HG02763 (cell line): Measurements from ENCODE around the gene ANTXR1.

Experiments
- ATAC-seq: cut with Tn5 transposase; IDR thresholded peaks from one replicate; pipeline ENCODE4 v1.9.1; 2021; ENCODE audit warnings: mild to moderate bottlenecking, moderate library complexity; ENCODE audit not compliant: unreplicated experiment

Gene ANTXR1

DNA sequence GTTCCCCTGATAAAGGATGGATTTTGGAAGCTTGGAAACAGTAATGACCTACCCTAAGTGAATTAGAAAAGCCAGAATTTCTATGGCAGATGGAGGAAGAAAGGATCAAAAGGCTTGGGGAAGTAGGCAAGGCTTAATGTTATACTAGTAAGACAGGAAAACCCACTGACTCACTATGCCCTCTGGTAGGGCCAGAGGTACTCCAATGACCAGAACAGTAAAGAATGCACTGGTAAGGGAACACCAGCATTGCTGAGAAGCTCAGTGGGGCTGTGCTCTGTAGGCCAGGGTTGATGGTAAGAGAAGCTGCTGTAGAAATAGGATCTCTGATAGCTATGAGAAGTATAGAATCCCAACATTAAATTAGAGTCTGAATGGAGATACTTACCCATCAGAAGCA is 247.7 kb downstream of the ANTXR1 start:
- ATAC-seq: no peak

DNA sequence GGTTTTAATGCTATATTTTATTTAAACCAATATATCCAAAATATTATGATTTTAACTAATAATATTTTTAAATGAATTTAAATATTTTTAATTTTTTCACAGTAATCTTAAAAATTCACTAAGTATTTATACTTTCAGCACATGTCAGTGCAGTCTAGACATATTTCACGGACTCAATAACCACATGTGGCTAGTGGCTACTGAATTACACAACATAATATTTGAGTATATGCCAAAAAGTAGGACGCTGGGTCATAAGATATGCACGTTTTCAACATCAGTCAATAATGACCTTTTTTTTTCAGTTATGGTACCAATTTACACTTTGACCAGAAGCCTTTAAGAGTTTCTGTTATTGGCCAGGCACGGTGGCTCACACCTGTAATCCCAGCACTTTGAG is 256.4 kb downstream of the ANTXR1 start:
- no peak for ATAC-seq

DNA sequence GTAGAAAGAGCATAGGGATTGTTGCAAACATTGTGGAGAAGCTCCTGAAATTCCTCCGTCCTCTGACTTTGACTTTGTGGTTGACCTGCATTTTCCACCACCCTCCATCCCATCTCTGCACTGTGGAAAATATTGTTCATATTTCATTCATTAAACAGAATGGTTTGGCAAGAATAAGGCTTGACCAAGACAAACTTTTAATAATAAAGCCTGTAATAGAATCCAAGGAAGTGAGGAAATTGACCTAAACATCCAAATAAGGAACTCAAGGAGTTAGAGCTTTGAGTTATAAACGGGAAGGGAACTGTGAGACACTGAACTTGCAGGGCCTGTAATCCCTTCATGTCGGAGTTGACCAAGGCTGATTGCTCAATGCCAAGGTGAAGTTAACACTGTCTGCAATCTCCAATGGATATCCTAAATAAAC is 258.9 kb downstream of the ANTXR1 start:
- ATAC-seq: no peak

DNA sequence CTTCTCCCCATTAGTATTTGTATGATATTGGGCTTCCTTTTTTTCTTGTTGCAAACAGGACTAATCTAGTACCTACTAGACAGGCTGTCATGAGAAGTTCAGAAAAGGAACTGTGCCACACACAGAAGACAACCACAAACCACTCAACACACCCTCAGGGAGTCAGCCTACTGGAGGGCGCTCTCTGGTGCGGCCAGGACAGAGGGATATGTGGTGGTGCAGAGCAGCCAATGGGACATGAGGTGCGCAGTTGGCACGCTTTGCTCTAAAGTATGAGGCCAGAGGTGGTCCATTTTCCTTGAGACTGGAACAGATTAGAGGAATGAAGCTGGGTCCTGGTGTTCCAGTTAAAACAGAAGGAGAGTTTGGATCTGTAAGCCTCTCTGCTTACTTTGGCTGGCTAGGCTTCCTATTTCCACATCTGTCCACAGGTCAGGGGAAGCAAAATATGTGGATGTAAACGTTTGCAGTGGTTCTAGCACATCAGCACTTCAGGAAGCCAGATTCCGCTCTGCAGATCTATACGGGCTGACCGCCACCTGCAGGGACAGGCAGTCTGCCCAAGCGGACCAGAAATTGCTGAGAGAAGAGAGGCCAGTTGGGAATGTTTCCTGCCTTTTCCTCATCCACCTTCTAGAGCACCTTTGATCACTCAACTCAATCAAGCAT is 260.0 kb downstream of the ANTXR1 start:
- no peak for ATAC-seq

DNA sequence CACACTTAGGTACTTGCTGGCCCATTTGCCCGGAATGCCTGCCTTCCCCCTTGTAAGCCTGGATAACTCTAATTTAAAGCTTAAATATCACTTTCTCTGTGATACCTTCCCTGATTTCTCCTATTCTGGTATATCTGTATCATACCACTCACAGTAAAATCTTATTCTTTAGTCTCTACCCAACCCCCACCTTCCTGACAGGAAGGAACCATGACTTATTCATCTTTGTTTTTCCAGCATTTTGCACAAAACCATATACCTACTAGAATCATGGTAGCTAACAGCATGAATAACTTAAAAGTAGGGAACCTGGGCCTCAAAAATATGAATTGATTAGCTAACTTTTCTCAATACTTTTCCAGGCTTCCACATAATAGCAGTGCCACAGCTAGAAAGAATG is 262.5 kb downstream of the ANTXR1 start:
- ATAC-seq: no peak

DNA sequence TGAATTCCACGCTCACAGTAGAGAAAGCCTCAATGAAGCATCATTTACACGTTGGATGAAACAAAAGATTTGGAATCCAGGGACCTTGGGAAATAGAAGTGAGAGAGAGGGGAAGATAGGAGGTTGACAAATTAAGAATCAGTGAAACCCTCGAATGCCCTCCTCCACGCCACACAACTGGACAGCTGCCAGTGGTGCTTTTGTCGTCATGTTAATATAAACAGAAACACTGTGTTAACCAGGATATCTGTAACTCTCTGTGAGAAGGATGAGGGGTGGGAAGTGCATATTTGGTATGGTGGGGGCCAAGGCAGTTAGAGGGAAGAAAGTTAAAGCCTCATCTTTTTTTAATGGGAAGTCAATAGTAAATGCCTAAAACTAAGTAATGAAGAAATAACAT is 265.4 kb downstream of the ANTXR1 start:
- ATAC-seq: no peak

DNA sequence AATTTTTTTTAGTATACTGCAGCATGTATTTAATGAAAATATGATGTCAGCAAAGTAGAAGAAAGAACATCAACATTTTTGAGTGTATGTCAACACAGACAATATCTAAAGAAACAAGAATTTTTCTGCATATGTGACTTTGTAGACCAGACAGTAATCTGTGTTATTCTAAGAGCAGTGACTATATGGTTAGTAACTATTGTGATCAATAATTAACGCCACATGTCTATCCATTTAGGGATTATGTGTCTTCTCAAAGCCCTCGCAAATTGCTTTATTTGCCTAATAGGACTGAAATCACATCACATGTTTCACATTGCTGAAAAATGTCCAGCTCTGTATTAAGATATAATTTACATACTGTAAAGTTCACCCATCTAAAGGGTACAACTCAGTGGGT is 266.2 kb downstream of the ANTXR1 start:
- no peak for ATAC-seq

DNA sequence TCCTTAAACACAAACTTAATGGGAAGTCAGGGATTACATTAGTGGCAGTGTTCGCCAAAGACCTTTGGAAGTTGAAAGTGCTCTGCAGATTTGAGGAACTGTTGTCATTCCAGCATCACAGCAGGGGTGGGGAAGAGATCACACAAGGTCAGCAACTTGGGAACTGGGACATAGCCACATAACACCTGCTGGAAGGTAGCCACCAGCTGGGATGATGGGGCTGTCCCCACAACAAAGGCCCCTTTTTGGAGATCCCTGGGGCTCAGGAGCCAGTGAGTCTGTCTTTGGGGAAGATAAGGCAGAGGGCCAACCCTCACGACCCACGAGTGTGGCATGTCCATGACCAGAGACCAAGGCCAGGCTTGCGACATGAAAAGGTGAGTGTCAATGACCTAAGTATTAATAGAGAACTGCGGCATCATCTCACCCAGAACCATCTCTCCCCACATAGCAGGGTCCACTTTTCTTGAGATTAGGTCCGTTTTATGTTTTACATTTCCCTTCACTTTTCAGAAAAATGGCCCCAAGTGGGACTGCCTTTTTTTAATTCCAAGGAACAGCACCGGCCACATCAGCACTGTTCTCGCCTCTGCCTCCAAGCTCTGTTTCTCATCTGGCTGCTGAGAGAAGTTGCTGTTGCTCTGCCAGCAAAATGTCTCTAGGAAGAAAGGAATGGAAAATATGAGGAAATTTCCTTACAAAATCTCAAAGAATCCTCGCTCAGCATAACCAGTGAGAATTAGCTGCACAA is 267.1 kb downstream of the ANTXR1 start:
- ATAC-seq: no peak

DNA sequence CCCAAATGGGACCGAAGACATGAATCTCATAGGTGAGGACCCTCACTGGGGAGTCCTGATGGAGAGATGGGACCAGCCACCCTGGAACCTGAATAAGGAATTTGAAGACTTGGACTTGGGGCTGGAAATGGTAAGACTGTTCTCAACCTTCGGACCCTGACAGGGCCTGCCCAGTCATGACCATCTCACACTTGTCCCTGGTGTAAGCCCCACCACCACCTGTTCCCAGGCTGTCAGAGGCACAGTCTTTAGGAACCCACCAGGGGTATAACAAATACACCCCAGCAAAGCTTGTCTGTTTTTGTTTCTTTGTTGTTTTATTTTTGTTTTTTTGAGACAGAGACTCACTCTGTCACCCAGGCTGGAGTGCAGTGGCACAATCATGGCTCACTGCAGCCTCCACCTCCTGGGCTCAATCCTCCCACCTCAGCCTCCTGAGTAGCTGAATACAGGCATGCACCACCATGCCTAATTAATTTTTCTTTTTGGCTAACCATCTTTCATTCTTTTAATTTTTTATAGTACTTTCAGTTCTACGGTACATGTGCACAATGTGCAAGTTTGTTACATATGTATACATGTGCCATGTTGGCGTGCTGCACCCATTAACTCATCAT is 267.9 kb downstream of the ANTXR1 start:
- ATAC-seq: no peak

DNA sequence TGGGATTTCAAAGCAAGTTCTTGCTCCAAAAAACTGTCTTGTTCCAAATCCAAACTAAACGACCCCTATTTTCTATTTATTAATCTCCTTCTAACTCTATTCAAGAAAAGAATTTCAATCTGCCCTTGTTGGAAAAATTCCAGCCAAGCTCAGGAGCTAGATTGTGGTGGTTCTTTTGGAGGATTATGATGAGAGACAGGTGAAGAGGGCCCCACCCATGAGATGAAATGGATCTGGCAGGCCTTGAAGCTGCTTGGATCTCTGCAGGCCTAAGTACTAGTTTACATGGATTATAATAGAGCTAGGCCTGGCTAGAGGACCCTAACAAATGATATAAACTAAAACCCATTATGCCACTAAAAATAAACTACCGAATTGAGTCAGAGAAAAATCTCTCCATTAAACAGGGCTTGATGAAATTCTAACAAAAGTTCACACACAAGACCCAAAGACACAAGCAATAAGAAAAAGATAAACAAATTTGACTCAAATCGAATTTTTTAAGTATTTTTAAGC is 272.5 kb downstream of the ANTXR1 start:
- no peak for ATAC-seq

DNA sequence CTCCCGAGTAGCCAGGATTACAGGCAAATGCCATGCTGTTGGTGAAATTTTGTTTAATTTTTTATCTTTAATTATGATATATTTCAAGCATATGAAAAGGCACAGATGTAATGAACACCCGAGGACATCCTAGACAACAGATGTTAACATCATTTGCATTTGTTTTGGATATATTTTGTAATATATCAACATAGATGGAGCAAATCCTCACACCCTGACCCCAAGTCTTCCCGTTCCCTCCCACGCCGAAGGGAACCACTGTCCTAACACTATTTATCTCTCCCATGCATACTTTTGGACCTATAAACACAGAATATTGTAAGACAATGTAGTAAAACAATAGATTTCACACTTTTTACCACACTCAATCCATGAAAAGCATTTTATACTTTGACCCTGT is 274.6 kb downstream of the ANTXR1 start:
- ATAC-seq: no peak

DNA sequence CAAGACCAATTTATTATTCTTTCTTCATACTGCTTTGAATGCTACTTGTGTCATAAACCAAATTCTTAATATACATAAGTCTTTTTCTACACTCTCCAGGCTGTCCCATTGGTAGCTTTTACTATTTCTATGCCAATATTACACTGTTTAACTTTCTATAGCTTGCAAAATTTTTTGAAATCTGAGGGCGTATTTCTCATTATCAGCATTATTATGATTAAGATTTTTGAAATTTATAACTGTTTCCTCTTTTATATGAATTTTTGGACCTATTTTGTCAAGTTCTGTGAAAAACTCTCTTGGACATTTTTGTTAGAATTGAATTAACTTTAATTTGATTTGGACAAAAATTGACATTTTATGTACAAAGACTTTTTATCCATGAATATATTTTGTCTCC is 275.4 kb downstream of the ANTXR1 start:
- no peak for ATAC-seq

DNA sequence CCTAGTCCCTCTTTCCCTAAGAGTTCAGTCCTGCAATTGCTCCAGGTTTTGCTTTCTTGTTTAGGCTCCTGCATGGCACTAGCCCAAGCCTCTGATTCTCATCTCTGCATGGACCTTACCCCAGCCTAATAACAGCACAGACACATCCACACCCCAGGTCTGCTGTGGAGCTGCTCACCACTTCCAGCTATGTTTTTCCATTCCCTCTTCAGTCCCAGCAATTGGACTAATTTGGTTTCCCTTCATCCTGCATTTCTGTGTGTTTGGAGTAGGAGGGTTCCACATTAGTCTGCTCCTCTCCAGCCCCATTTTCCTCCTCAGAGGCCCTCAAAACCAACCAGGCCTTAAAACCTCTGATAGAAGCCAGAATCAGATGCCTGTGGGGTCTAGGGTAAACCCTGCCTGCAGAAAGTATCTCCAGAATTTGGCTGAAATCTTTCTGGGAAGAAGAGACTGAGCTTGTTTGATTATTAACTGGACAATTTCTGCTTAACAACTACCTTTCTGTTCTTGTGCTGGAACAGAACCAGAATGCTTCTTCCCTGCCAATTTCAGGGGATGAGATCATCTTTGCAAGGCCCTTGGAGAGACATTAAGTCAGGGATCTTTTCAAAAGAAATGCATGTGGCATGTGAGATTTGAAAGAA is 278.1 kb downstream of the ANTXR1 start:
- no peak for ATAC-seq

DNA sequence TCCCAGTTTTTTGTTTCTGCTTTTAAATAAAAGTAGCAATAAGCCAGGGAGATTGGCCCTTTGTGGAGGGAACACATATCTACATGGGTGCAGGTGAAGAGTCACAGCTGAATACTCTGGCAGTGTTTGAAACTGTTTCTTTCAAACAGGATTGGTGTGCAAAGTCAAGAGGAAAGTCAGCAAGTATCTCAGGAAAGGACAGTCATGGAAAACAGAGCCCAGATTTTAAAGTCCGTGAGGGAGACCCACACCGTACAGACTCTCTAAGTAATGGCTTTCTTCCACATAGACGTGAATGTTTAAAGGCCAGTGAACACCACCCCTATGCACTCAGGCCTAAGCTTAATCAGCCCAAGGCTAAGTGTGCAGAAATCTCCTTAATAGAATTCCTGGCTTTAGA is 278.7 kb downstream of the ANTXR1 start:
- ATAC-seq: no peak

DNA sequence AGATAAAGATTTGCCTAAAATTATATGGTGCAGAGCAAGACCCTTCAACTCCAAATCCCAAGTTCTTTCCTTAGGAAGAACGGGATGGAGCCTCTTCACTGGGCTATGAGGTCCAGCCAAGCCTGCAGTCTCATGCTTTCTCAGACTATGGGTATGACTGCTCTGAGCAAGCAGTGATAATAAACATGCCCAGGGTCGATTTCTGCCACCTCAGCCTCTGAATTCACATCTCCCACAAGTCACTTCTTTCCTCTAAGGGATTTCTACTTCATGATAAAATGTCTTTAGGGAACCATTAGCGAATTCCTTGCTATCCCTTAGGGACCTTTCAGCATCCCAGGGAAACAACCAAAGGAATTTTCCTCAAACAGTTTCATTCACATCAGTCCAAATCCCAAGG is 279.3 kb downstream of the ANTXR1 start:
- ATAC-seq: no peak

DNA sequence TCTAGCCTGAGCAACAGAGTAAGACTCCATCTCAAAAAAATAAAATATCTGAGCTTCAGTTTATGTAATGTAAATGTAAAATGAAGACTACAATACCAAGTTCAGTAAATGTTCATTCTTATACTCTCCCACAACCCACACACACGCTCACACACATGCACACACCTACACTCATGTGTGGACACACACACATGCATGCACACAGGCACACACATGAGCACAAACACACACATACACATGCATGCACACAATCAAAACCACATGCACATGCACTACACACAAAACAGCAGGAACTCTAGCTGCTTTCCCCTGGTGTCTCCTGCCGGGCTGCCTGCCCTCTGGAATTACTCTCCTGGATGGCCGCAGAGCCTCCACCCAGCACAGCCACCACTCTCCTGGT is 283.4 kb downstream of the ANTXR1 start:
- ATAC-seq: no peak

DNA sequence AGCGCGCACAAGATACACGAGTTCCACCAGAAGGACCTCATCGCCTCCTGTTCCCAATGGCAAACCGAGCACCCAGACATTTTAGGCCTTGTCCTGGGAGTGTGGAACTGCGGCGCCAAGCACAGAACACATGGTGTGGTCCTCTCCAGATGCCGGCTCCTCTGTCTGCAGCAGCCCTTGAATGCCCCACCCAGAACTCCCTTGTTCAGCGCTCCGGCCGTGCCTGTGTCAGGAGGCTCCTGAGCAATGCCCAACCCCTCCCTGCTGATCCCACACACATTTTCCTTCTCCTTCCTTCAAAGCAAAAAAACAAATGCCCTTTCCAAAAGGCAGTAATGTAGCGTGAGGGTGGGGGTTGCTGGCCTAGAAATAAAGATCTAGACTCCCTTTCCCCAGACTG is 284.2 kb downstream of the ANTXR1 start:
- no peak for ATAC-seq

DNA sequence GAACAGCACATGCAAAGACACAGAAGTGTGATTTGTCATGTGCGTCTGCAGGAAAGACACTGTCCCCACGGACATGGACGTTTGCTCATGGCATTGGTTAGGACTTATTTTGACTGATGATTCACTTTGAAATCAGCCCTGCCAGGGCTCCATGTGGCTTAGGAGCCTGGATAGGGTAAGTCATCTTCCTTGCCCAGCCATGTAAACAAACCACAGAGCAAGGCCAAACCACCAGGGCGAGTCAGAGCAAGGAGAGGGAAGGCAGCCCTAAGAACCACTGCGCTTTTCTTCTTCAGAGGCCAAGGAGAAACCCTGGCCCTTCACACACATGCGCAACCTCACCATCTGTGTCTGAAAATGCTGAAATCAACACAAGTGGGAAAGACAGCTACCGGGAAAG is 285.3 kb downstream of the ANTXR1 start:
- ATAC-seq: no peak

DNA sequence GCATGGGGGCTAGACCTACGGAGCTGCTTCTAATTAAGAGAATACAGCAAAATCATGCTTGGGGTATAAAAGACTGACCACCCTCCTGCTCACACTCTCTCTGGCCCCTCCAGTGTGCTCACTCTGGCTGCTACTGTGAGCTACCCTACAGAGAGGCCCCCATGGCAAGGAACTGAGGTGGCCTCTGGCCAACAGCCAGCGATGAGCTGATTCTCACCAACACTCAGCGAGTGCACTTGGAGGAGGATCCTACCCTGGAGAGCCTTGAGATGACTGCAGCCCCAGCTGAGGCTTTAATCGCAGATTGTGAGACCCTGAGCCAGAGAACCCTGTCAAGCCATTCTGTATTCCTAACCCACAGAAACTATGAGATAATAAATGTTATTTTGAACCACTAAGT is 285.9 kb downstream of the ANTXR1 start:
- no peak for ATAC-seq
